HepG2 (cell line): ENCODE measurements around the gene BICRA. TPM values are rescaled to one million over a fixed set of nuclear protein-coding genes. Genes with fewer than 3 reads are reported as not detected.

Experiments used
- DR1 ChIP-seq: sonication (generic); formaldehyde crosslinking; IDR thresholded peaks from 2 replicates; pipeline ENCODE4 v1.8.0; 2021; ENCODE audit warnings: mild to moderate bottlenecking, missing genetic modification reagents, inconsistent platforms
- EP300 ChIP-seq, 3 experiments: sonication (generic) in 1 of 3; formaldehyde crosslinking in 1 of 3; IDR thresholded peaks; 2 replicates each; pipeline versions ENCODE4 v1.5.1 to v1.6.1; 2011 to 2020; ENCODE audit warnings: low read depth in 2 of 3, low read length in 2 of 3, borderline replicate concordance in 1 of 3, improper control_type of control experiment in 1 of 3, mild to moderate bottlenecking in 1 of 3, missing genetic modification reagents in 1 of 3, moderate library complexity in 1 of 3
- NFYB ChIP-seq: sonication (generic); formaldehyde crosslinking; IDR thresholded peaks from 2 replicates; pipeline ENCODE4 v1.4.0; 2020; ENCODE audit warnings: missing genetic modification reagents
- ZIK1 ChIP-seq: sonication (generic); formaldehyde crosslinking; IDR thresholded peaks from 2 replicates; pipeline ENCODE4 v1.5.0; 2020; ENCODE audit warnings: mild to moderate bottlenecking, low read depth, missing genetic modification reagents, borderline replicate concordance
- ZNF619 ChIP-seq: sonication (generic); formaldehyde crosslinking; IDR thresholded peaks from 2 replicates; pipeline ENCODE4 v1.4.0; 2020; ENCODE audit warnings: mild to moderate bottlenecking, missing genetic modification reagents
- polyA plus RNA-seq, 8 experiments: library from polyadenylated mRNA; depleted of rRNA in 3 of 8; stranded (reverse) in 7 of 8; unstranded in 1 of 8; fragments of >200 nt; fragmentation: Illumina TruSeq in 4 of 8; extraction: Trizol in 4 of 8; gene quantifications; 2 replicates each; pipeline versions ENCODE4 v1.2.1 to v1.2.3, GENCODE V29; 2011 to 2016; ENCODE audit warnings: low read depth in 4 of 8, missing spikeins in 1 of 8, mixed read lengths in 1 of 8; ENCODE audit not compliant: insufficient read depth in 1 of 8
- total RNA-seq, 5 experiments: library from RNA; depleted of rRNA; stranded (reverse); fragments of >200 nt; fragmentation: Illumina TruSeq; extraction: Trizol; gene quantifications; 2 replicates each; pipeline ENCODE4 v1.2.3, GENCODE V29; 2016; ENCODE audit warnings: low read depth in 1 of 5
- TF ChIP-seq, protein P1 (sequence below), 2 experiments: fragments of 450-650 bp in 1 of 2; sonication (generic) in 1 of 2; formaldehyde crosslinking in 1 of 2; IDR thresholded peaks; 2 replicates each; pipeline versions ENCODE4 v1.6.1 to v1.8.0; 2016 to 2022; ENCODE audit warnings: antibody characterized with exemption in 1 of 2, mild to moderate bottlenecking in 1 of 2, missing genetic modification reagents in 1 of 2
- TF ChIP-seq, protein P2 (sequence below): sonication (generic); formaldehyde crosslinking; IDR thresholded peaks from 2 replicates; pipeline ENCODE4 v1.5.1; 2020; ENCODE audit warnings: mild to moderate bottlenecking, missing genetic modification reagents, moderate library complexity
- TF ChIP-seq, protein P3 (sequence below): sonication (generic); formaldehyde crosslinking; IDR thresholded peaks from 2 replicates; pipeline ENCODE4 v1.8.0; 2022; ENCODE audit warnings: low read depth, missing genetic modification reagents

The BICRA gene
- total and polyA plus RNA-seq, 2 of the 13 experiments (the other 11 are each of a cell fraction or from before 2014, with no cell fraction given), result 0.55 to 0.71 TPM

DNA sequence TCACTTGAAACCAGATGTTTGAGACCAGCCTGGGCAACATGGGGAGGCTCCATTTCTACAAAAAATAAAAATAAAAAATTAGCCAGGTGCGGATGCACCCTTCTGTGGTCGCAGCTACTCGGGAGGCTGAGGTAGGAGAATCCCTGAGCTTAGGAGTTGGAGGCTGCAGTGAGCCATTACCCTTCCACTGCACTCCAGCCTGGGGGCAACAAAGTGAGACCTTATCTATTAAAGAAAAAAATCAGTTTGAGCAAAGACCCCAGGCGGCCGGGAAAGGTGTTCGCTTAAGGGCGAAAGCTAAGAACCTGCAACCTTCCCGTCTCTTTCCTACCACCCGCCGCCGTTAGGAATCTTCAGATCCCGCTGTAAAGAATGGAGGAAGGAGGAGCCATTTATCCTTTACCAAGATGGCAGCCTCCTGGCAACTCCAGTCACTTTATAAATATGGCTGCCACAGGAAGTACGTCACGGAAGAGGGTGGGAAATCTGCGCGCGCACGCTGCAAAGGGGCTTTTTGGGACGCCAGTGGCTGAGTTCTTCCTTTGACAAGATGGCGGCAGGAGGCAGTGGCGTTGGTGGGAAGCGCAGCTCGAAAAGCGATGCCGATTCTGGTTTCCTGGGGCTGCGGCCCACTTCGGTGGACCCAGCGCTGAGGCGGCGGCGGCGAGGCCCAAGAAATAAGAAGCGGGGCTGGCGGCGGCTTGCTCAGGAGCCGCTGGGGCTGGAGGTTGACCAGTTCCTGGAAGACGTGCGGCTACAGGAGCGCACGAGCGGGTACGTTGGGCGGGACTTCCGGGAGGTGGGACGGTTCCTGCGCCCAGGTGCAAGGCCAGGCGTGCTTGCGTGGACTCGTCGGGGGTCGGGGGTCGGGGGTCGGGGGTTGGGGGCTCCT is 136.3 kb downstream of the BICRA start, which contains the start of gene NOP53 (continued):
- TF ChIP-seq, protein P1, sequence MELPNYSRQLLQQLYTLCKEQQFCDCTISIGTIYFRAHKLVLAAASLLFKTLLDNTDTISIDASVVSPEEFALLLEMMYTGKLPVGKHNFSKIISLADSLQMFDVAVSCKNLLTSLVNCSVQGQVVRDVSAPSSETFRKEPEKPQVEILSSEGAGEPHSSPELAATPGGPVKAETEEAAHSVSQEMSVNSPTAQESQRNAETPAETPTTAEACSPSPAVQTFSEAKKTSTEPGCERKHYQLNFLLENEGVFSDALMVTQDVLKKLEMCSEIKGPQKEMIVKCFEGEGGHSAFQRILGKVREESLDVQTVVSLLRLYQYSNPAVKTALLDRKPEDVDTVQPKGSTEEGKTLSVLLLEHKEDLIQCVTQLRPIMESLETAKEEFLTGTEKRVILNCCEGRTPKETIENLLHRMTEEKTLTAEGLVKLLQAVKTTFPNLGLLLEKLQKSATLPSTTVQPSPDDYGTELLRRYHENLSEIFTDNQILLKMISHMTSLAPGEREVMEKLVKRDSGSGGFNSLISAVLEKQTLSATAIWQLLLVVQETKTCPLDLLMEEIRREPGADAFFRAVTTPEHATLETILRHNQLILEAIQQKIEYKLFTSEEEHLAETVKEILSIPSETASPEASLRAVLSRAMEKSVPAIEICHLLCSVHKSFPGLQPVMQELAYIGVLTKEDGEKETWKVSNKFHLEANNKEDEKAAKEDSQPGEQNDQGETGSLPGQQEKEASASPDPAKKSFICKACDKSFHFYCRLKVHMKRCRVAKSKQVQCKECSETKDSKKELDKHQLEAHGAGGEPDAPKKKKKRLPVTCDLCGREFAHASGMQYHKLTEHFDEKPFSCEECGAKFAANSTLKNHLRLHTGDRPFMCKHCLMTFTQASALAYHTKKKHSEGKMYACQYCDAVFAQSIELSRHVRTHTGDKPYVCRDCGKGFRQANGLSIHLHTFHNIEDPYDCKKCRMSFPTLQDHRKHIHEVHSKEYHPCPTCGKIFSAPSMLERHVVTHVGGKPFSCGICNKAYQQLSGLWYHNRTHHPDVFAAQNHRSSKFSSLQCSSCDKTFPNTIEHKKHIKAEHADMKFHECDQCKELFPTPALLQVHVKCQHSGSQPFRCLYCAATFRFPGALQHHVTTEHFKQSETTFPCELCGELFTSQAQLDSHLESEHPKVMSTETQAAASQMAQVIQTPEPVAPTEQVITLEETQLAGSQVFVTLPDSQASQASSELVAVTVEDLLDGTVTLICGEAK (IDR thresholded peaks at IDR 0.05), result 0 out of 2 replicates have a peak, but pooled peaks have one; percentile 20
- TF ChIP-seq, protein P1 (CRISPR knock-in tag; IDR thresholded peaks at IDR 0.05), result peak; percentile 68
- TF ChIP-seq, protein P2, sequence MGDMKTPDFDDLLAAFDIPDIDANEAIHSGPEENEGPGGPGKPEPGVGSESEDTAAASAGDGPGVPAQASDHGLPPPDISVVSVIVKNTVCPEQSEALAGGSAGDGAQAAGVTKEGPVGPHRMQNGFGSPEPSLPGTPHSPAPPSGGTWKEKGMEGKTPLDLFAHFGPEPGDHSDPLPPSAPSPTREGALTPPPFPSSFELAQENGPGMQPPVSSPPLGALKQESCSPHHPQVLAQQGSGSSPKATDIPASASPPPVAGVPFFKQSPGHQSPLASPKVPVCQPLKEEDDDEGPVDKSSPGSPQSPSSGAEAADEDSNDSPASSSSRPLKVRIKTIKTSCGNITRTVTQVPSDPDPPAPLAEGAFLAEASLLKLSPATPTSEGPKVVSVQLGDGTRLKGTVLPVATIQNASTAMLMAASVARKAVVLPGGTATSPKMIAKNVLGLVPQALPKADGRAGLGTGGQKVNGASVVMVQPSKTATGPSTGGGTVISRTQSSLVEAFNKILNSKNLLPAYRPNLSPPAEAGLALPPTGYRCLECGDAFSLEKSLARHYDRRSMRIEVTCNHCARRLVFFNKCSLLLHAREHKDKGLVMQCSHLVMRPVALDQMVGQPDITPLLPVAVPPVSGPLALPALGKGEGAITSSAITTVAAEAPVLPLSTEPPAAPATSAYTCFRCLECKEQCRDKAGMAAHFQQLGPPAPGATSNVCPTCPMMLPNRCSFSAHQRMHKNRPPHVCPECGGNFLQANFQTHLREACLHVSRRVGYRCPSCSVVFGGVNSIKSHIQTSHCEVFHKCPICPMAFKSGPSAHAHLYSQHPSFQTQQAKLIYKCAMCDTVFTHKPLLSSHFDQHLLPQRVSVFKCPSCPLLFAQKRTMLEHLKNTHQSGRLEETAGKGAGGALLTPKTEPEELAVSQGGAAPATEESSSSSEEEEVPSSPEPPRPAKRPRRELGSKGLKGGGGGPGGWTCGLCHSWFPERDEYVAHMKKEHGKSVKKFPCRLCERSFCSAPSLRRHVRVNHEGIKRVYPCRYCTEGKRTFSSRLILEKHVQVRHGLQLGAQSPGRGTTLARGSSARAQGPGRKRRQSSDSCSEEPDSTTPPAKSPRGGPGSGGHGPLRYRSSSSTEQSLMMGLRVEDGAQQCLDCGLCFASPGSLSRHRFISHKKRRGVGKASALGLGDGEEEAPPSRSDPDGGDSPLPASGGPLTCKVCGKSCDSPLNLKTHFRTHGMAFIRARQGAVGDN (CRISPR knock-in tag), result peak; percentile 81
- TF ChIP-seq NFYB, result peak; percentile 49; the same call in 1 of the 2 replicates
- TF ChIP-seq ZIK1 (CRISPR knock-in tag), result no peak
- TF ChIP-seq, protein P3, sequence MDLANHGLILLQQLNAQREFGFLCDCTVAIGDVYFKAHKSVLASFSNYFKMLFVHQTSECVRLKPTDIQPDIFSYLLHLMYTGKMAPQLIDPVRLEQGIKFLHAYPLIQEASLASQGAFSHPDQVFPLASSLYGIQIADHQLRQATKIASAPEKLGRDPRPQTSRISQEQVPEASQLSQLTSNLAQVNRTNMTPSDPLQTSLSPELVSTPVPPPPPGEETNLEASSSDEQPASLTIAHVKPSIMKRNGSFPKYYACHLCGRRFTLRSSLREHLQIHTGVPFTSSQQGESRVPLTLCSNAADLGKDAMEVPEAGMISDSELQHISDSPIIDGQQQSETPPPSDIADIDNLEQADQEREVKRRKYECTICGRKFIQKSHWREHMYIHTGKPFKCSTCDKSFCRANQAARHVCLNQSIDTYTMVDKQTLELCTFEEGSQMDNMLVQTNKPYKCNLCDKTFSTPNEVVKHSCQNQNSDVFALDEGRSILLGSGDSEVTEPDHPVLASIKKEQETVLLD, result no peak
- TF ChIP-seq EP300 (IDR thresholded peaks at IDR 0.05; ENCODE audit: low read depth in 2 of 2, low read length in 2 of 2), result no peak
- no peak for TF ChIP-seq EP300 (CRISPR knock-in tag; IDR thresholded peaks at IDR 0.05; ENCODE audit: borderline replicate concordance)
- TF ChIP-seq DR1 (CRISPR knock-in tag), result peak; percentile 63; the same call in 1 of the 2 replicates
- no peak for TF ChIP-seq ZNF619
- TF ChIP-seq, all 625 proteins: peak for 230
